NCI-H446 (cell line): ENCODE data around the gene METTL22.
A peak's percentile ranks its signal among the peaks of the same experiment; 100 is the strongest.
"Not testable (repeated sequence)": the region's sequence is repeated elsewhere in the genome, so short reads cannot be mapped to it uniquely, and the experiment has no call there.

Source experiments
- DNase-seq, 2 experiments: peaks; one replicate each; lab custom pipeline; 2025; lab: John Stamatoyannopoulos, UW

The METTL22 gene

GRCh38 chr16:8632675-8633182 is 11.2 kb downstream of the METTL22 start:
- no peak for DNase-seq

- DNase-seq = no peak
Measured at GRCh38 chr16:8634991-8635736, 13.7 kb downstream of the METTL22 start.

GRCh38 chr16:8639694-8640093 is 18.2 kb downstream of the METTL22 start:
- DNase-seq = no peak

GRCh38 chr16:8641671-8642070 is 20.2 kb downstream of the METTL22 start:
- no peak for DNase-seq

GRCh38 chr16:8642146-8642545 is 20.6 kb downstream of the METTL22 start:
- no peak for DNase-seq

GRCh38 chr16:8644211-8645140 is 23.0 kb downstream of the METTL22 start:
- no peak for DNase-seq

- DNase-seq = no peak
Measured at GRCh38 chr16:8645141-8645521, 23.6 kb downstream of the METTL22 start.

- DNase-seq = no peak
Measured at GRCh38 chr16:8645831-8646230, 24.3 kb downstream of the METTL22 start.

- no peak for DNase-seq
Measured at GRCh38 chr16:8646326-8647053, 25.0 kb downstream of the METTL22 start.

- DNase-seq = no peak
Measured at GRCh38 chr16:8647721-8648318, 26.3 kb downstream of the METTL22 start.

- no peak for DNase-seq
Measured at GRCh38 chr16:8648877-8649276, 27.4 kb downstream of the METTL22 start.

GRCh38 chr16:8649829-8650554 is 28.5 kb downstream of the METTL22 start:
- DNase-seq = no peak

- not testable (repeated sequence) for DNase-seq
Measured at GRCh38 chr16:8651958-8652357, 30.5 kb downstream of the METTL22 start.

GRCh38 chr16:8655184-8655717 is 33.8 kb downstream of the METTL22 start:
- DNase-seq = peak in 1 of 2 experiments; percentile 9

- no peak for DNase-seq
Measured at GRCh38 chr16:8656376-8656775, 34.9 kb downstream of the METTL22 start.

- DNase-seq = peak; percentile 25 to 69
Measured at GRCh38 chr16:8660841-8661301, 39.4 kb downstream of the METTL22 start.

GRCh38 chr16:8661703-8662102 is 40.2 kb downstream of the METTL22 start:
- no peak for DNase-seq

- DNase-seq = no peak
Measured at GRCh38 chr16:8663192-8664089, 41.9 kb downstream of the METTL22 start.

- no peak for DNase-seq
Measured at GRCh38 chr16:8665529-8665928, 44.0 kb downstream of the METTL22 start.

GRCh38 chr16:8667492-8667891 is 46.0 kb downstream of the METTL22 start:
- no peak for DNase-seq
